Muscle of leg (tissue), 11 donors: Measurements from ENCODE around the gene SPTAN1. TPM values are rescaled to one million over a fixed set of nuclear protein-coding genes. Genes with fewer than 3 reads are reported as not detected.
A peak's percentile ranks its signal among the peaks of the same experiment; 100 is the strongest.
"Not testable (repeated sequence)": the region's sequence is repeated elsewhere in the genome, so short reads cannot be mapped to it uniquely, and the experiment has no call there.

Experiments
- DNase-seq: peaks from one replicate; pipeline ENCODE4 v3.0.0; 2013
- H3K27ac ChIP-seq: one replicate; pipeline ENCODE4 v1.5.1; 2013; ENCODE audit warnings: mild to moderate bottlenecking, low read length, control low read depth
- H3K27me3 ChIP-seq: one replicate; pipeline ENCODE4 v1.6.1; 2013; ENCODE audit warnings: low read length; ENCODE audit not compliant: control insufficient read depth, insufficient read depth
- H3K36me3 ChIP-seq: one replicate; pipeline ENCODE4 v1.6.1; 2013; ENCODE audit warnings: low read length; ENCODE audit not compliant: control insufficient read depth, insufficient read depth
- H3K4me1 ChIP-seq: one replicate; pipeline ENCODE4 v1.6.1; 2013; ENCODE audit warnings: low read length; ENCODE audit not compliant: control insufficient read depth, insufficient read depth
- H3K4me3 ChIP-seq: one replicate; pipeline ENCODE4 v1.5.1; 2013; ENCODE audit warnings: low read length, control low read depth
- H3K9me3 ChIP-seq: replicated peaks from 2 replicates; pipeline ENCODE4 v1.6.1; 2013; ENCODE audit warnings: low read depth, low read length; ENCODE audit not compliant: control insufficient read depth
- WGBS: methylation state at CpG from one replicate; pipeline ENCODE4 v1.1.5; 2013; ENCODE audit warnings: missing lambda C conversion rate; ENCODE audit not compliant: insufficient coverage; 5-methylcytosine and 5-hydroxymethylcytosine counted together
- polyA plus RNA-seq, 8 donors: library from polyadenylated mRNA; unstranded; fragments of 120-200 nt; gene quantifications; one replicate each; pipeline versions ENCODE4 v1.2.1 to v1.2.3, GENCODE V29; 2013; ENCODE audit warnings: inconsistent platforms in 1 of 8, low replicate concordance in 1 of 8; ENCODE audit not compliant: insufficient read length in 8 of 8, insufficient read depth in 1 of 8
- total RNA-seq: library from RNA; stranded (reverse); fragments of 120-200 nt; gene quantifications from one replicate; pipeline ENCODE4 v1.2.4, GENCODE V29; 2013

Gene SPTAN1
- total and polyA plus RNA-seq, 9 donors = 227 to 384 (median 302) TPM

GRCh38 chr9:128565578-128565977 lies 13.2 kb downstream of the SPTAN1 start:
- Histone ChIP-seq H3K4me3 (no peak overlapping the region), H3K27ac (peak overlapping the region; percentile 49), H3K9me3 (no peaks in the 10 kb centered on the region), H3K36me3 (peaks cover 49% of the 10 kb centered on the region), H3K27me3 (no peaks in the 10 kb centered on the region), H3K4me1 (no peaks in the 10 kb centered on the region)
- no peak for DNase-seq
- WGBS = 87% methylated on average over 3 of the region's 4 CpGs

DNA sequence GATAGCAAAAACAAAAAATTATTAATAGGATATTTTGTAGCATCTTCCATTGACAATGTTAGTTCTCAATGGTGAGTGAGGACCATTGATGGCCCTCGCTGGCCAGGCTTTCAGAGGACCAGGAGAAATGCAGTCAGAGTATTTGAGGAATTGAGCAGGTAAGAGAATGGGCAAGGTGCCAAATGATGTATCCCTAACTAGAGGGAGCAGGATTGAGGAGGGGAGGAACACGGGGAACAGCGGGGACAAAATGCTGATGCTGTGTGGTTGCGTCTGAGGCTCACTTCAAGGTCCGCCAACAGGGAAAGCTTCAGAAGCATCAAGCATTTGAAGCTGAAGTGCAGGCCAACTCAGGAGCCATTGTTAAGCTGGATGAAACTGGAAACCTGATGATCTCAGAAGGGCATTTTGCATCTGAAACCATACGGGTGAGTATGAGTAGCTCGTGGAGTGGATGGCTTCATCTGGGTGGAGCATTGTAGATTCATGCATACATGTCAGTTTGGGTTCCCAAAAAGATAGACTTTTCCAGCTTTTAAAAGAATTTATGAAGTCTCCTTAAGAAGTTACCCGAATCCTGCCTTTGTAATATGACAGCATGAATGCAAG lies 16.2 kb downstream of the SPTAN1 start:
- Histone ChIP-seq H3K27ac (no peak overlapping the region), H3K4me1 (no peaks in the 10 kb centered on the region), H3K4me3 (no peak overlapping the region), H3K9me3 (no peaks in the 10 kb centered on the region), H3K36me3 (peaks cover 61% of the 10 kb centered on the region), H3K27me3 (no peaks in the 10 kb centered on the region)
- DNase-seq = no peak
- 74% methylated on average over 7 of the region's 8 CpGs for WGBS

- H3K9me3 ChIP-seq = no peaks in the 10 kb centered on the region
- H3K4me3 ChIP-seq = no peak overlapping the region
- no peaks in the 10 kb centered on the region for H3K4me1 ChIP-seq
- 65% methylated on average over 3 of the region's 4 CpGs for WGBS
- H3K27me3 ChIP-seq = no peaks in the 10 kb centered on the region
- no peak for DNase-seq
- H3K36me3 ChIP-seq = peaks cover 80% of the 10 kb centered on the region
- H3K27ac ChIP-seq = no peak overlapping the region
Measured at GRCh38 chr9:128575469-128575868, 23.1 kb downstream of the SPTAN1 start.

GRCh38 chr9:128575916-128576315 lies 23.5 kb downstream of the SPTAN1 start:
- Histone ChIP-seq H3K4me1 (no peaks in the 10 kb centered on the region), H3K27me3 (no peaks in the 10 kb centered on the region), H3K36me3 (peaks cover 80% of the 10 kb centered on the region), H3K27ac (no peak overlapping the region), H3K4me3 (no peak overlapping the region), H3K9me3 (no peaks in the 10 kb centered on the region)
- no CpG with 5 or more reads among the region's 2 CpGs for WGBS
- no peak for DNase-seq

DNA sequence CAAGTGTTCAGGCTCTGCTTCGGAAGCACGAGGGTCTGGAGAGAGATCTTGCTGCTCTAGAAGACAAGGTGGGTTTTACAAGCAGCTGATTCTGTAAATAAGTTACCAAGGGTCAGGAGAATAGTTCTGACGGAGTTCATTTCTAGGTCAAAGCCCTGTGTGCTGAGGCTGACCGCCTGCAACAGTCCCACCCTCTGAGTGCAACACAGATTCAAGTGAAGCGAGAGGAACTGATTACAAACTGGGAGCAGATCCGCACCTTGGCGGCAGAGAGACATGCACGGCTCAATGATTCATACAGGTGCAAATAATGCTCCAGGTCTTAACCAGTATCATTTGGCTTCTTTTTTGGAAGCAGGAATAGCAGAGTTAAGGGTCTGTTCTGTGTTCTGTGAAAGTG lies 24.8 kb downstream of the SPTAN1 start:
- no peak overlapping the region for H3K27ac ChIP-seq
- H3K36me3 ChIP-seq = peaks cover 81% of the 10 kb centered on the region
- H3K27me3 ChIP-seq = no peaks in the 10 kb centered on the region
- WGBS = 91% methylated on average over 7 of the region's 8 CpGs
- H3K9me3 ChIP-seq = no peaks in the 10 kb centered on the region
- H3K4me1 ChIP-seq = no peaks in the 10 kb centered on the region
- DNase-seq = no peak
- no peak overlapping the region for H3K4me3 ChIP-seq

DNA sequence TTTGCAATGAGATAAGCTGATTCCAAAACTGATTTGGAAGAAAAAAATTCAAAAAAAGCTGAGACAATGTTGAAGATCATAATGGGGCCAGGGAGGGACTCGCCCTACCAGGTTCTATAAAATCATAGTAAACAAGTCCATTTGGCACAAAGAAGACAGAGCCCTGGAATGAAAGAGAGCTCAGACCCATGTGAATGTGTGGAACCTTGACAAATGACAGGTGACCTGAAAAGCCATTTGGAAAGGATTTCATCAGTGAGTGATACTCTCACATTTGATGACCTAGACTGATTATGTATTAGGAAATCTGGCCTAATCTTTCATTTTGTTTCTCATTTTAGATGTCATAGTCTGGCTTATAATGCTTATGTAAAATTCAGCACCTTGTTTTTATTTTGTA lies 26.8 kb downstream of the SPTAN1 start:
- Histone ChIP-seq H3K27ac (no peak overlapping the region), H3K4me1 (no peaks in the 10 kb centered on the region), H3K36me3 (peaks cover 87% of the 10 kb centered on the region), H3K9me3 (no peaks in the 10 kb centered on the region), H3K27me3 (no peaks in the 10 kb centered on the region), H3K4me3 (no peak overlapping the region)
- DNase-seq = no peak
- no CpG with 5 or more reads among the region's 1 CpG for WGBS

DNA sequence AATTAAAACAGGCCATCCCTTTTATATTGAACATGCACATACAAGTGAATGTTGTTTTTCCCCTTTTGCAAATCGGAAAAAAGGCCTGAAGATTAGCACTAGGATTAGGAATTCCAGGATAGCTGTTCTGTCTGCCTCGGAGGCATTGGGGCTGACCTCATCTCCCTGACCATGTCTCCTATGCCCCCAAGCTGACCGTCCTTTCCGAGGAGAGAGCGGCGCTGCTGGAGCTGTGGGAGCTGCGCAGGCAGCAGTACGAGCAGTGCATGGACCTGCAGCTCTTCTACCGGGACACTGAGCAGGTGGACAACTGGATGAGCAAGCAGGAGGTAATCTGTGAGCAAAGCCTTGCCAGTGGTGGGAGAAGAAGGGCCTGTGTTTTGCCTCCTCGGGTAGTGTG lies 28.3 kb downstream of the SPTAN1 start:
- 93% methylated on average over 10 of the region's 10 CpGs for WGBS
- Histone ChIP-seq H3K27ac (no peak overlapping the region), H3K4me1 (no peaks in the 10 kb centered on the region), H3K36me3 (peaks cover 89% of the 10 kb centered on the region), H3K9me3 (no peaks in the 10 kb centered on the region), H3K27me3 (no peaks in the 10 kb centered on the region), H3K4me3 (no peak overlapping the region)
- DNase-seq = no peak

- not testable (repeated sequence) for H3K4me1 ChIP-seq, H3K4me3 ChIP-seq, DNase-seq, H3K27ac ChIP-seq, H3K9me3 ChIP-seq, H3K27me3 ChIP-seq
- WGBS = 90% methylated on average over 4 of the region's 8 CpGs
- peaks cover 85% of the 10 kb centered on the region for H3K36me3 ChIP-seq
Measured at GRCh38 chr9:128585155-128585554, 32.8 kb downstream of the SPTAN1 start.

DNA sequence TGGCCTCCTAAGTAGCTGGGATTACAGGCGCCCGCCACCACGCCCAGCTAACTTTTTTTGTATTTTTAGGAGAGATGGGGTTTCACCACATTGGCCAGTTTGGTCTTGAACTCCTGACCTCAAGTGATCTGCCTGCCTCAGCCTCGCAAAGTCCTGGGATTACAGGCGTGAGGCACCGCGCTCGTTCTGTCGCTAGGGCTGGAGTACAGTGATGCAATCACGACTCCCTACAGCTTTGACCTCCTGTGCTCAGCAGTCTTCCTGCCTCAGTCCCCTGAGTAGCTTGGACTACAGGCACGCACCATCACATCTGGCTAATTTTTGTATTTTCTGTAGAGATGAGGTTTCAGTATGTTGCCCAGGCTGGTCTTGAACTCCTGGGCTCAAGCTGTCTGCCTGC lies 34.5 kb downstream of the SPTAN1 start:
- H3K9me3 ChIP-seq, DNase-seq, H3K4me1 ChIP-seq, H3K27ac ChIP-seq, H3K4me3 ChIP-seq, H3K27me3 ChIP-seq: not testable (repeated sequence)
- 85% methylated on average over 10 of the region's 11 CpGs for WGBS
- peaks cover 89% of the 10 kb centered on the region for H3K36me3 ChIP-seq

DNA sequence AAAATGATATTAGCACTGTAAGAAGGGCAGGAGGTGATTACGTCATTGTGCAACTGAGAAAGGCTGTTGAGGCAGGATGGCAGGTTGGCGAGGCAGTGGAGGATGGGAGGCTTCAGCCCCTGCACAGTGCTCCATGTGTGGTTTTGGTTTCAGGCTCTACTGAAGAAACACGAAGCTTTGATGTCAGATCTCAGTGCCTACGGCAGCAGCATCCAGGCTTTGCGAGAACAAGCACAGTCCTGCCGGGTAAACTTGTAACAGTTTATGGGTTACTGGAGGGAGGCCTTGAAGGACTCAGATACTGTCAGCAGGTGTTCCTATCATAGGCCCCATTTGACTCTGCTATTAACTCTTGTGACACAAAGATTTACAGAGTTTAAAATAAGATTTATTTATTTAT lies 35.1 kb downstream of the SPTAN1 start:
- Histone ChIP-seq H3K4me3 (no peak overlapping the region), H3K36me3 (peaks cover 86% of the 10 kb centered on the region), H3K27me3 (no peaks in the 10 kb centered on the region), H3K4me1 (no peaks in the 10 kb centered on the region), H3K9me3 (no peaks in the 10 kb centered on the region), H3K27ac (no peak overlapping the region)
- WGBS = 73% methylated on average over 4 of the region's 6 CpGs
- no peak for DNase-seq
